Measurements from ENCODE around the gene ARF1. TPM values are rescaled to one million over a fixed set of nuclear protein-coding genes. Genes with fewer than 3 reads are reported as not detected.

The ARF1 gene
- total RNA-seq, 2 experiments from 2014 or later, result 318 to 322 TPM

DNA sequence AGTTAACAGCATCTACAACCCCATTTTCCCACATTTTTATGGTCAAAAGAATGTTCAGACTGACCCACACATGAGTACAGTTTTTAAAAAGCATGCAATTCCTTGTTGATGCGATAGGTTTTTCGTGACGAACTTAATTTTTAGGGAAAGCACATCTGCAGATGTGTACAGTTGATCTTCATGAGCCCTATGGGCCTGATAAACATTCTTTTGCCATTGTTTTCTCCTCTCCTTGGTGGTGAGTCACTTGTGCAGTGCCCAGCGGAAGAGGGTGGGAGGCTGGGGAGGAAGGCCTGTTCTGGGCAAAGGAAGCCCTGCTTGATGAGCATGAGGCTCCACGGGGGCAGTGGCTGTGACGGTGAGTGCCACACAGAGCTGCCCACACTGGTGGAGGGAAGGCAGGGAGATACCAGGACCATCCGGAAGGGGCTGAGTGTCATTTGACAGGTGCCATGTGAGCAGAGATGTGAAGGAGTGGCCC, 5.3 kb downstream of the ARF1 start:
- Histone ChIP-seq H3K9me3 (ENCODE audit: control insufficient read depth in 1 of 2, insufficient read depth in 1 of 2, low read length in 2 of 2) (no peaks in the 10 kb centered on the region), H3K27me3 (ENCODE audit: control insufficient read depth in 1 of 2, insufficient read depth in 2 of 2, low read length in 2 of 2) (no peaks in the 10 kb centered on the region), H3K27ac (ENCODE audit: low read depth in 1 of 2, low read length in 2 of 2) (peak overlapping the region in 1 of 2 donors; percentile 45), H3K4me3 (ENCODE audit: low read length) (peak overlapping the region; percentile 5), H3K36me3 (ENCODE audit: insufficient read depth, low read length) (peaks cover 37% of the 10 kb centered on the region), H3K4me1 (ENCODE audit: insufficient read depth, low read length) (peaks cover 94% of the 10 kb centered on the region)
- no peaks in the 10 kb centered on the region for H3K27me3 Mint-ChIP-seq
- CTCF ChIA-PET, result interaction anchor here (1.1 to 1.4 kb wide), 2 partner anchors 12 to 14 kb away, joined by 3 to 5 read pairs; no protein-coding TSS in a partner anchor
- ATAC-seq (ENCODE audit: poor library complexity), result peak; percentile 18
- intact Hi-C loops (cut with DNase I, micrococcal nuclease), result loop anchor here in 1 of 2 experiments (5.0 to 10.0 kb wide), 2 partner anchors 409 to 1143 kb away; partner anchors contain the start of gene COQ8A
- peaks cover 96% of the 10 kb centered on the region for H3K4me1 Mint-ChIP-seq (ENCODE audit: low read depth)
- POLR2A ChIA-PET, result interaction anchor here (2.3 kb wide), 1 partner anchor 11 kb away, joined by 10 read pairs; no protein-coding TSS in a partner anchor
- H3K9me3 Mint-ChIP-seq, result no peaks in the 10 kb centered on the region
- peak overlapping the region; percentile 79 for H3K4me3 Mint-ChIP-seq
- peak overlapping the region; percentile 99 for H3K27ac Mint-ChIP-seq
- DNase-seq, result peak in 5 of 14 experiments; percentile 31 to 62 (median 45)
- peaks cover 76% of the 10 kb centered on the region for H3K36me3 Mint-ChIP-seq (ENCODE audit: low read depth)
- TF ChIP-seq, protein P1, sequence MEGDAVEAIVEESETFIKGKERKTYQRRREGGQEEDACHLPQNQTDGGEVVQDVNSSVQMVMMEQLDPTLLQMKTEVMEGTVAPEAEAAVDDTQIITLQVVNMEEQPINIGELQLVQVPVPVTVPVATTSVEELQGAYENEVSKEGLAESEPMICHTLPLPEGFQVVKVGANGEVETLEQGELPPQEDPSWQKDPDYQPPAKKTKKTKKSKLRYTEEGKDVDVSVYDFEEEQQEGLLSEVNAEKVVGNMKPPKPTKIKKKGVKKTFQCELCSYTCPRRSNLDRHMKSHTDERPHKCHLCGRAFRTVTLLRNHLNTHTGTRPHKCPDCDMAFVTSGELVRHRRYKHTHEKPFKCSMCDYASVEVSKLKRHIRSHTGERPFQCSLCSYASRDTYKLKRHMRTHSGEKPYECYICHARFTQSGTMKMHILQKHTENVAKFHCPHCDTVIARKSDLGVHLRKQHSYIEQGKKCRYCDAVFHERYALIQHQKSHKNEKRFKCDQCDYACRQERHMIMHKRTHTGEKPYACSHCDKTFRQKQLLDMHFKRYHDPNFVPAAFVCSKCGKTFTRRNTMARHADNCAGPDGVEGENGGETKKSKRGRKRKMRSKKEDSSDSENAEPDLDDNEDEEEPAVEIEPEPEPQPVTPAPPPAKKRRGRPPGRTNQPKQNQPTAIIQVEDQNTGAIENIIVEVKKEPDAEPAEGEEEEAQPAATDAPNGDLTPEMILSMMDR (IDR thresholded peaks at IDR 0.05), result no peak

DNA sequence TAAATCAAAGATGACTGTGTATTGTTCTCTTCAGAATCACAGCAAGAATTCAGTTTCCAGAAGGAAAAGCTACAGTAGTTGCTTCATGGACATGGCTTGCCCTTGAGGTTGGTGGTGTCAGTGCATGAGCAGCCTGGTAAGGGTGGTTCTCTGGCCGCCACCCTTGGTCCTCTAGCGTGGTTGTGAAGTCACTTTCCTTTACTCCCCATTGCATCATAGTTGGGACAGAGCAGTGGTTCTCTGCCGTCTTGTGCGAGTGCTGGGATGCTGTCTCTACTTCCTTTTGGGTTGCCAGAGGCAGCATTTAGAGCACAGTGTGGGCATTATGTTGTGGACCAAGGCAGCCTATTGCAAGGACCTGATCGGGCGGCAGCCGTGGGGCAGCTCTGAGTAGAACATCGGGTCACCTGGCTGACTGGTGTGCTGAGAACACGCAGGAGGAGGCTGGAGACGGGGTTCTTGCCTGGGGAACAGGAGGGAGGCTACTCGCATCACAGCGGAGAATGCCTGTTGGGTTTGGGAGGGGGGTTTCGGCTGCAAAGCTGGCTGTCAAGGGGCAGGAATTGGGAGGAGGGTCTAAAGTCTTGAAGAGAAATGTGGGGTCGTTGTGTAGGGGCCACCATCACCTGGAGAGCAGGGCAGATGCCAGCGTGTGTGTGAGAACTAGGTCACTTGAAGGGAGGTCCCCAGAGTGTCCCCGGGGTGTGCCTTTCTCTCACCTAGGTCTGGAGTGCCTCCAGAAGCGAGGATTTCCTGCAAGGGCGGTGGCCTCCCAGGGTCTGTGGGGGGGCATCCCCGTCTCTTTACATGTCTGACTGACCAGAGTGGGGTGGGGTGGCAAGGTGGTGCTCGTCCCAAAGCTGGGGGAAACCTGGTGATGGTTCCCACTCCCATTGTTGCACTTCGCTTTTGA, 6.3 kb downstream of the ARF1 start:
- H3K36me3 Mint-ChIP-seq (ENCODE audit: low read depth), result peaks cover 73% of the 10 kb centered on the region
- H3K4me1 ChIP-seq (ENCODE audit: insufficient read depth, low read length), result peaks cover 98% of the 10 kb centered on the region
- H3K27me3 ChIP-seq (ENCODE audit: control insufficient read depth in 1 of 2, insufficient read depth in 2 of 2, low read length in 2 of 2), result no peaks in the 10 kb centered on the region
- no peaks in the 10 kb centered on the region for H3K9me3 Mint-ChIP-seq
- H3K27me3 Mint-ChIP-seq, result no peaks in the 10 kb centered on the region
- no peak overlapping the region for H3K4me3 ChIP-seq (ENCODE audit: low read length)
- peak overlapping the region; percentile 33 to 46 for H3K27ac ChIP-seq (ENCODE audit: low read depth in 1 of 2, low read length in 2 of 2)
- DNase-seq (peak in 4 of 14 experiments; percentile 3 to 58 (median 40)), ATAC-seq (ENCODE audit: poor library complexity) (no peak)
- H3K4me1 Mint-ChIP-seq (ENCODE audit: low read depth), result peaks cover 90% of the 10 kb centered on the region
- intact Hi-C loops (cut with DNase I, micrococcal nuclease), result loop anchor here in 1 of 2 experiments (5.0 to 10.0 kb wide), 2 partner anchors 408 to 1144 kb away; partner anchors contain the start of gene COQ8A
- ChIA-PET CTCF (no interaction called here), POLR2A (no interaction called here)
- H3K9me3 ChIP-seq (ENCODE audit: control insufficient read depth in 1 of 2, insufficient read depth in 1 of 2, low read length in 2 of 2), result peaks cover 0 to 8% of the 10 kb centered on the region in 2 experiments
- TF ChIP-seq, protein P1 (IDR thresholded peaks at IDR 0.05), result no peak
- peak overlapping the region; percentile 99 for H3K27ac Mint-ChIP-seq
- H3K4me3 Mint-ChIP-seq, result peak overlapping the region; percentile 76
- peaks cover 43% of the 10 kb centered on the region for H3K36me3 ChIP-seq (ENCODE audit: insufficient read depth, low read length)

DNA sequence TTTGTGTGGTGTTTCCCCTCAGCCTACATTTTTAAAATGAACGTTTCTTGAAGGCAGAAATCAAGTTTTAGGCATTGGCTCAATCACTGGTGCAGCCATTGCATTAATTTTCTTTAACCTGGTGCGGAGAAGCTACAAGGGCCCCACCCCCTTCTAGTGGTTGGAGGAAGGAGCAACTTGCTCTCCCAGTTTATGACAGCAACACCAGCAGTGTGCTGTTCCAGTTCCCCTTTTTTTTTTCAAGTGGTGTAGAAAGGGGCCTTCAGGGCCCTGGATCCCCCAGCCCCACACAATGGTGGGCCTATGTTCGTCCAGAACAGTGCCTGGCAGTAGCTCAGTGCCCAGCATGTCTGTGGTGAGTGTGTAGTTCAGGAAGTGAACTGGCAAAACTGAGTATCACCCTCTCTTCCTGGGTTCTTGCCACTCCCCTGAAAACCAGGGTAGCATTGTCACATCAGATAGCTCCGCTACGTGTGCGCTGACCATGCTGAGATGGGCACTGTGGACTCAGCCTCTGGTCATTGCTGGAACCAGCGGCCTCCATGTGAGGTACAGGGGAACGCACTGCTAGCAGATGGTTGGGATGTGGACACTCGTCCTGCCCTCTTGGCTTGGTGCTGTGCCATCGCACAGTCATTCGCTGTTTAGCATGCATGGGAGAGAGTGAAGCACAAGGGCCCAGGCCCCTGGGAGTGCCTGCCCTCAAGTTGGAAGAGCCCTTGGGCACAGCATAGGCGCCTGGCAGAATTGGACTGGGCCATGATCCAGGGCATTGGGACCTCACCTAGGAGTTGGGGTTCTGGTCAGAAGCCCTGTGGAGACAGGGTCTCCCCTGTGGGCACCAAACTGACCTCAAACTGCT, 7.2 kb downstream of the ARF1 start:
- peaks cover 1% of the 10 kb centered on the region for H3K9me3 Mint-ChIP-seq
- Histone ChIP-seq H3K4me3 (ENCODE audit: low read length) (peak overlapping the region; percentile 2), H3K27me3 (ENCODE audit: control insufficient read depth in 1 of 2, insufficient read depth in 2 of 2, low read length in 2 of 2) (no peaks in the 10 kb centered on the region), H3K36me3 (ENCODE audit: insufficient read depth, low read length) (peaks cover 48% of the 10 kb centered on the region), H3K4me1 (ENCODE audit: insufficient read depth, low read length) (peaks cover 95% of the 10 kb centered on the region), H3K9me3 (ENCODE audit: control insufficient read depth in 1 of 2, insufficient read depth in 1 of 2, low read length in 2 of 2) (peaks cover 5 to 17% of the 10 kb centered on the region in 2 experiments), H3K27ac (ENCODE audit: low read depth in 1 of 2, low read length in 2 of 2) (peak overlapping the region; percentile 33 to 46)
- ChIA-PET POLR2A (interaction anchor here (1.6 kb wide), 1 partner anchor 10 kb away, joined by 5 read pairs; no protein-coding TSS in a partner anchor), CTCF (no interaction called here)
- intact Hi-C loops (cut with DNase I, micrococcal nuclease), result loop anchor here in 1 of 2 experiments (5.0 to 10.0 kb wide), 2 partner anchors 408 to 1145 kb away; partner anchors contain the start of gene COQ8A
- peak in 3 of 14 experiments; percentile 4 to 41 (median 33) for DNase-seq
- H3K27ac Mint-ChIP-seq, result peak overlapping the region; percentile 99
- peak overlapping the region; percentile 76 for H3K4me3 Mint-ChIP-seq
- peak; percentile 22 for ATAC-seq (ENCODE audit: poor library complexity)
- TF ChIP-seq, protein P1 (IDR thresholded peaks at IDR 0.05), result no peak
- H3K27me3 Mint-ChIP-seq, result no peaks in the 10 kb centered on the region
- H3K36me3 Mint-ChIP-seq (ENCODE audit: low read depth), result peaks cover 73% of the 10 kb centered on the region
- H3K4me1 Mint-ChIP-seq (ENCODE audit: low read depth), result peaks cover 90% of the 10 kb centered on the region

All from CD4-positive, alpha-beta T cell (primary cell).